MM.1S (cell line): ENCODE measurements around the gene HSPA1A.

Experiments
- CTCF ChIP-seq: fragments of 300-600 bp; sonication (generic); IDR thresholded peaks from 2 replicates; pipeline ENCODE4 v1.5.1; 2016; ENCODE audit warnings: antibody characterized with exemption, low read length, mixed read lengths
- EZH2 ChIP-seq: fragments of 300-600 bp; sonication (generic); optimal IDR thresholded peaks from 2 replicates; pipeline ENCODE3; 2017; ENCODE audit warnings: low read depth, mild to moderate bottlenecking, antibody characterized with exemption, low read length, mixed read lengths
- EZH2phosphoT487 ChIP-seq: fragments of 300-600 bp; sonication (generic); IDR thresholded peaks from 2 replicates; pipeline ENCODE4 v1.6.1; 2018; ENCODE audit warnings: antibody characterized with exemption, low read length

GRCh38 chr6:31847276-31847978, 32.1 kb downstream of the HSPA1A start:
- TF ChIP-seq CTCF (no peak), EZH2phosphoT487 (no peak), EZH2 (no peak)
